Stimulated activated CD4-positive, alpha-beta T cell treated with anti-CD3 and anti-CD28 coated beads, Interleukin-4, amount 100 ng/mL, for 1 hour (primary cell): ENCODE measurements around the gene GYS1.
"Not testable (repeated sequence)": the region's sequence is repeated elsewhere in the genome, so short reads cannot be mapped to it uniquely, and the experiment has no call there.

Source experiments
- DNase-seq: peaks from one replicate; pipeline ENCODE4 v3.0.0-alpha.2; 2020

The GYS1 gene

DNA sequence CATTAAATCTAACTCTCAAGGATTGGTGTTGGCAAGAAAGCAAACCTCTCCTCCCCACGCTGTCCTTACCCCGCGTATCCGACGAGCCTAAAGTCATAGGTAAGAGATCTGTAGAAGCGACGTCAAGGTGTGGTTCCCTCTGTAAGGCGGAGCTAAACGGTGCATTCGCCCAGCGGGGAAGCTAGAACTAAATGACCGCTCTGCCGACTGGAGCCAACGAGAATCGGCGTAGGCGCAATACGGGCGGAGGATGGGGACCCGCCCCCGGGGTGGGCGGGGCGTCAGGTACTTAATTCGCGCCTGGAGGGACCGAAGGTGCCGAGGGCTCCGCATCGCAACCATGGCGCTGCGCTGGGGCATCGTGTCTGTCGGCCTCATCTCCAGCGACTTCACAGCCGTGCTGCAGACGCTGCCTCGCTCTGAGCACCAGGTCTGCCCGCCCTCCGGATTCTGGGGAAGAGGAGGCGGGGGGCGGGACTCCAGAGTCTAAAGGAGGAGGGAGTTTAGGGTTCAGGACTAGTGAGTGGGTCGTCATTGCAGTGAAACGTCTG, 59.7 kb downstream of the GYS1 start, which contains the start of gene DHDH:
Gene DHDH, plus strand, starts transcription at position 318 of the 551 bp plus-strand sequence. Its CDS starts 23 bp downstream, at position 341.
- DNase-seq = peak; percentile 71

DNA sequence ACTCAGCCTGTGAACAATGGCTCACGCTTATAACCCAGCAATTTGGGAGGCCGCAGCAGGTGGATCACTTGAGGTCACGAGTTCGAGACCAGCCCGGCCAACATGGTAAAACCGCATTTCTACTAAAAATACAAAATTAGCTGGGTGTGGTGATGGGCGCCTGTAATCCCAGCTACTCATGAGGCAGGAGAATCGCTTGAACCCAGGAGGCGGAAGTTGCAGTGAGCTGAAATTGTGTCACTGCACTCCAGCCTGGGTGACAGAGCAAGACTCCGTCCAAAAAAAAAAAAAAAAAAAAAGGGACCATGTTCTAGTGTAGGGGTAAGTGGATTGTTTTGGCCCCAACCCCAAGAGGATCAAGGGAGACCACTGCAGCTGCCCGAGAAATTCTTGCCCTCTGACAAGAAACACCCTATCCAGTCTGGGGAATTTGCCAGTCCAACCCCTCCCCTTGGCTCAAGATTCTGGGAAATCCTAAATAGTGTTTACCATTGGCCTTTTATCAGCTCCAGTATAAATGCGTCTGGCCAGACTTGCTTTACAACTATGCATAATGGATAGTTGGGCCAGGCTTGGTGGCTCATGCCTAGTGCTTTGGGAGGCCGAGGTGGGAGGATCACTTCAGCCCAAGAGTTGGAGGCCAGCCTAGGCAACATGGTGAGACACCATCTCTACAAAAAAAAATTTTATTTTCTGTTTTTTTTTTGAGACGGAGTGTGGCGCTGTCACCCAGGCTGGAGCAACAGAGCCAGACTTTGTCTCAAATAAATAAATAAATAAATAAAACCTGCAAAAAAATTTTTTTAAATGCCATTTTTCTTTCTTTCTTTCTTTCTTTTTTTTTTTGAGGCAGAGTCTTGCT, 64.7 kb downstream of the GYS1 start:
- DNase-seq = no peak

DNA sequence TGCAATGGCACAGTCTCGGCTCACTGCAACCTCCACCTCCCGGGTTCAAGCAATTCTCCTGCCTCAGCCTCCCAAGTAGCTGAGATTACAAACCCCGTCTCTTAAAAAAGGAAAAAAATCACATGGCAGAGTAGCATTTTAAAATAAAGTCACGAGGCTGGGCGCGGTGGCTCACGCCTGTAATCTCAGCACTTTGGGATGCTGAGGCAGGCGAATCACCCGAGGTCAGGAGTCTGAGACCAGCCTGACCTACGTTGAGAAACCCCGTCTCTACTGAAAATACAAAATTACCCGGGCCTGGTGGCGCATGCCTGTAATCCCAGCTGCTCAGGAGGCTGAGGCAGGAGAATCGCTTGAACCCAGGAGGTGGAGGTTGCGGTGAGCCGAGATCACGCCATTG, 65.4 kb downstream of the GYS1 start:
- DNase-seq = not testable (repeated sequence)

DNA sequence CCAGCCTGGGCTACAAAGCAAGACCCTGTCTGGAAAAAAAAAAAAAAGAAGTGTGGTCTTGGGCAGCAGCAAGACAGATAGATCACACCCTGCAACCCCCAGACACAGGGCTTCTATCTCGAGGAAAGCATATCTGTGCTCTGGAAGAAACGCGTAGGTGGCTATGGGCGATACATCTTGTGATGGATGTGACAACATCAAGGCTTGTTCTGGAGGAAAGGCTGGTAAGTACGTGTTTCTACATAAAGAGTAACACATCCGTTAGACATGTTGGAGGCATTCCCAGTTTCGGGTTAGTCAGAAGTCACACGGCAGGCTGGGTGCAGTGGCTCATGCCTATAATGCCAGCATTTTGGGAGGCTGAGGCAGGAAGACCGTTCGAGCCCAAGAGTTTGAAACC, 66.2 kb downstream of the GYS1 start:
- DNase-seq = peak; percentile 14

DNA sequence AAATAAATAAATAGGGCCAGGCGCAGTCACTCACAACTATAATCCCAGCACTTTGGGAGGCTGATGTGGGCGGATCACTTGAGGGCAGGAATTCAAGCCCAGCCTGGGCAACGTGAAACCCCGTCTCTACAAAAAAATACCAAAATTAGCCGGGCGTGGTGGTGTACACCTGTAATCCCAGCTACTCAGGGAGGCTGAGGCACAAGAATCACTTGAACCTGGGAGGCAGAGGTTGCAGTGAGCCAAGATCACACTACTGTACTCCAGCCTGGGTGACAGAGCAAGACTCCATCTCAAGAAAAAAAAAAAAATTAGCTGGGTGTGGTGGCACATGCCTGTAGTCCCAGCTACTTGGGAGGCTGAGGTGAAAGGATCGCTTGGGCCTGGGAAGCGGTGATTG, 67.2 kb downstream of the GYS1 start:
- not testable (repeated sequence) for DNase-seq

DNA sequence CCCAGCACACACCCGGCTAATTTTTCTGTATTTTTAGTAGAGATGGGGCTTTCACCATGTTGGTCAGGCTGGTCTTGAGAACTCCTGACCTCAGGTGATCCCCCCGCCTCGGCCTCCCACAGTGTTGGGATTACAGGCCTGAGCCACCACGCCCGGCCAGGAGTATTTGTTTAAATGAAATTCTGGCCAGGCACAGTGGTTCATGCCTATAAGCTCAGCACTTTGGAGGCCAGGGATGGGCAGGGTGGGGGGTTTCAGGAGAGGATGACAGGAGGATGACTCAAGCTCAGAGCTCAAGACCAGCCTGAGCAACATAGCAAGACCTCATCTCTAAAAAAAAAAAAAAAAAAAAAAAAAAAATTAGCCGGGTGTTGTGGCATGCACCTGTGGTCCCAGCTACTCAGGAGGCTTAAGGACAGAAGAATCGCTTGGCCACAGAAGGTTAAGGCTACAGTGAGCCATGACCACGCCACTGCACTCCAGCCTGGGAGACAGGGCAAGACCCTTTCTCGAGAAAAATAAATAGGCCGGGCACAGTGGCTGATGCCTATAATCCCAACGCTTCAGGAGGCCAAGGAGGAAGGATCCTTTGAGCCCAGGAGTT, 67.8 kb downstream of the GYS1 start:
- DNase-seq = no peak

DNA sequence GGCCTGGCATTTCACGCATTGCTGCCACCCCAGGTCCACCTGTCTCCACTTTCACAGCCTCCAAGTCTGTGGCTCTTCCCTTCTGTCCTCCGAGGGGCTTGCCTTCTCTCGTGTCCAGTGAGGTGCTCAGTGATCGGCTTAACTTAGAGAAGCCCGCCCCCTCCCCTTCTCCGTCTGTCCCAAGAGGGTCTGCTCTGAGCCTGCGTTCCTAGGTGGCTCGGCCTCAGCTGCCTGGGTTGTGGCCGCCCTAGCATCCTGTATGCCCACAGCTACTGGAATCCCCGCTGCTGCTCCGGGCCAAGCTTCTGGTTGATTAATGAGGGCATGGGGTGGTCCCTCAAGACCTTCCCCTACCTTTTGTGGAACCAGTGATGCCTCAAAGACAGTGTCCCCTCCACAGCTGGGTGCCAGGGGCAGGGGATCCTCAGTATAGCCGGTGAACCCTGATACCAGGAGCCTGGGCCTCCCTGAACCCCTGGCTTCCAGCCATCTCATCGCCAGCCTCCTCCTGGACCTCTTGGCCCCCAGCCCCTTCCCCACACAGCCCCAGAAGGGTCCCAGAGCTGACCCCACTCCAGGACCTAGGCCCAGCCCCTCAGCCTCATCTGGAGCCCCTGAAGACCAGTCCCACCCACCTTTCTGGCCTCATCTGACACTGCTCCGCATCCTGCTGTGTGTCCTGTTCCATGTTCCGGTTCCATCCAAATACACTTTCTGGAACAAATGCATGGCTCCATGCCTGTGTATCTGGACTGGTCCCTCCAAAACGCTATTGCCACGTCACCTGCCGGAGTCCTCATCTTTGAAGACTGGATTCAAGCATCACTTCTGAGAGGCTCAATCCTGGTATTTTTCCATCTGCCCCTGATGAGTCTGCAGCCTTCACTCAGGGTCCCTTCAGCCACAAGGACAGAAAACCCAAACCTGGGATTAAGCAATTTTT, 70.3 kb downstream of the GYS1 start:
- no peak for DNase-seq

DNA sequence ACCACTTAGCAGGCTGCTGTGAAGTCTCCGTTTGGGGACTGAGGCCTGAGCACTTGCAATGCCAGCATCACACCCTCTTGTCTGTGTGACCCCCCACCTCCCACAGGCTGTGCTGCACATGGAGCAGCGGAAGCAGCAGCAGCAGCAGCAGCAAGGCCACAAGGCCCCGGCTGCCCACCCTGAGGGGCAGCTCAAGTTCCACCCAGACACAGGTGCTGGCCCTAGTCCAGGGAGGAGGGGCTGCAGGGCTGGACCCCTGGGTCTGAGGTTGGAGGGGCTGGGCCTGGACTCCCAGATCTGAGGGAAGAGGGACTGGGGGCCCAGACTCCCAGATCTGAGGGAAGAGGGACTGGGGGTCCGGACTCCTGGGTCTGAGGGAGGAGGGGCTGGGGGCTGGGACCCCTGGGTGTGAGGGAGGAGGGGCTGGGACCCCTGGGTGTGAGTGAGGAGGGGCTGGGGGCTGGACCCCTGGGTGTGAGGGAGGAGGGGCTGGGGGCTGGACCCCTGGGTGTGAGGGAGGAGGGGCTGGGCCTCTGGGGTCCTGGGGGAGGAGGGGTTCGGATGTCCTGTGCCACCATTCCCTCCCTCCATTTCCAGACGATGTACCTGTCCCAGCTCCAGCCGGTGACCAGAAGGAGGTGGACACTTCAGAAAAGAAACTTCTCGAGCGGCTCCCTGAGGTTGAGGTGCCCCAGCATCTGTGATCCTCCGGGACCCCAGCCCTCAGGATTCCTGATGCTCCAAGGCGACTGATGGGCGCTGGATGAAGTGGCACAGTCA, 71.2 kb downstream of the GYS1 start:
- DNase-seq = no peak

DNA sequence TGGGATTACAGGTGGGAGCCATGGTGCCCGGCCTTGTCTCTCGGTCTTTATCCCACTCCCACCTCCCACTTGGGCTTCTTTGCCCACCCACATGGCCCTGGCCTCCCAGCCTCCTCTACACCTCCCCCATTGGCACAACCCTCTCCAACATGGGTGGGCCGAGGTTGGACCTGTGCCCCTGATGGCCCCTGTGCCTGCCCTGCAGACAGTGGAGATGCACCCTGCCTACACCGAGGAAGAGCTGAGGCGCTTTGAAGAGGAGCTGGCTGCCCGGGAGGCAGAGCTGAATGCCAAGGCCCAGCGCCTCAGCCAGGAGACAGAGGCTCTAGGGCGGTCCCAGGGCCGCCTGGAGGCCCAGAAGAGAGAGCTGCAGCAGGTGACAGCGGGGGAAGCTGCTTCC, 72.2 kb downstream of the GYS1 start:
- DNase-seq = no peak

DNA sequence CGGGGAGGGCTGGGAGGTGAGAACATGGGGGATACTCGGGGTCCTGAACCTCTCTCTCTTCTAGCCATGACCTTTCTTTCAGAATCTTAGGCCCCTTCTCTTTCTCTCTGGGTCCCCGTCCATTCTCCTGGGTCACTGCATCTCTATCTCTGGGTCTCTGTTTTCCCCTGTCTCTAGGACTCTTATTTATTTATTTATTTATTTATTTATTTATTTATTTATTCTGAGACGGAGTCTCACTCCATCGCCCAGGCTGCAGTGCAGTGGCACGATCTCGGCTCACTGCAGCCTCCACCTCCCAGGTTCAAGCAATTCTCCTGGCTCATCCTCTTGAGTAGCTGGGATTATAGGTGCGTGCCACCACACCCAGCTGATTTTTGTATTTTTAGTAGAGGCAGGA, 73.8 kb downstream of the GYS1 start:
- not testable (repeated sequence) for DNase-seq

DNA sequence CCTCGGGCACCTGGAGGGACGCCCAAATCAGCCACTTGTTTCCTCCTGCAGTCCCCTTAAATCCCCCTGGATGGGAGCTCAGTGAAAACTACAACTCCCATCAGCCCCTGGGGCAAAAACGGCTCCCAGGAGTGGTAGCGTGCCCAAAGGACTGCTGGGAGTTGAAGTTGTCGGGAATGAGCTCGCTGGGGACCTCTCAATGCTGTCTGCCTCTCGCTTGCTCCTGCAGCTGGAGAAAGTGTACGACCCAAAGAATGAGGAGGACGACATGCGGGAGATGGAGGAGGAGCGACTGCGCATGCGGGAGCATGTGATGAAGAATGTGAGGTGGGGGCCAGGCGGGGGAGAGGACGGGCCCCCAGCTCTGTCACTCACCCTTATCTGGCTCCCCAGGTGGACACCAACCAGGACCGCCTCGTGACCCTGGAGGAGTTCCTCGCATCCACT, 74.3 kb downstream of the GYS1 start:
- peak; percentile 19 for DNase-seq
